ENCODE data around the gene SKAP1.
"Not testable (repeated sequence)": the region's sequence is repeated elsewhere in the genome, so short reads cannot be mapped to it uniquely, and the experiment has no call there.

SKAP1 gene

DNA sequence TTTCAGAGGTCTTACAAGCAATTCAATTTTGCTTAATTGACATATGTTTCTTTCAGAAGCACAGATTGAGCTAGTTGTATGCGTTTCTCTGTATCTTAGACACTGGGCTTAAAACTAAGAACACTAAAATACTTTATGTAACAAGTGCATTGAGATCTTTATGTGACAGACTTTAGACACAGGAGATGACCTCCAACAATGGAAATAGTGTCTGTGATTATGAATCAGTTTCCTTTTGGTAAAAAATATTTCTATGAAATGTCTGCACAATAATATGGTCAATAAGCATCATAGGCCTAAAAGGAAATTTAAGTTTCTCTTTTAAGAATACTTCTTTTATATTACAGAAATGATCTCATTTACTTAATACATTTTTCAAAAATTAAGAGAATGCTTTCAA is 153.2 kb downstream of the SKAP1 start:
- no peak for DNase-seq

DNA sequence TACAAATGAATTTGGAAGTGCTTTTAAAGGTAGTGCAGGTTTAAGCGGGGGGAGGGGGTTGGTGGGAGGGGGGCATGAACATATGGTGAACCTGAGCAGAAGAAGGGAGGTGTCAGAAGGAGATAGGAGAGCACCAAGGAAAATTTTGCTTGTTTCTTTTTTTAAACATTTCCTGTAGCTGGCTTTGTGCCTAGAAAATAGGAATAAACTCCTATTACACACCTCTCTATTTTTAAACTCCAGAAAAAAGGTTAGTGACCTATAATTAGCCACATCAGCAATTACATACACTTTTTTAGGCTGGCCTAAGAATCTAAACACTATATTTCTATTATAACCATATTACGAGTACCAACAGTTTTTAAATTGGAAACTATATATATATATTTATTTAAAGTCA is 159.1 kb downstream of the SKAP1 start:
- no peak for DNase-seq

DNA sequence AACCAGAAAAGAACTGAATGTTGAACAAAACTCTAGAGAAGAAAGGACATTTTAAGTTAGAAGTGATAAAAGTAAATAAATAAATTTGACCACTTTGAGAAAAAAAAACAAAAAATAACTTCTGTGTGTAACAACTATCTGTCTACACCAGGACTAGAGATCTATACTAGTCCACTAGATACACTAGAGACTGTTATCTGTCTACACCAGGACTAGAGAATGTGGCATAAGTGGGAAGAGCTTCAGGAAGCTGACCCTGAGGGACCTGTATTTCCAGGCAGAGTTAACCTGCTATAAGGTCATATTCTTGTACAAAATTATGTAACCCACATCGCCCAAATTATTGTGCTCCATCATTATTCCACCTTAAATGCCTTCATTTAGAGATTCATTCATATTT is 160.8 kb downstream of the SKAP1 start:
- DNase-seq: no peak

DNA sequence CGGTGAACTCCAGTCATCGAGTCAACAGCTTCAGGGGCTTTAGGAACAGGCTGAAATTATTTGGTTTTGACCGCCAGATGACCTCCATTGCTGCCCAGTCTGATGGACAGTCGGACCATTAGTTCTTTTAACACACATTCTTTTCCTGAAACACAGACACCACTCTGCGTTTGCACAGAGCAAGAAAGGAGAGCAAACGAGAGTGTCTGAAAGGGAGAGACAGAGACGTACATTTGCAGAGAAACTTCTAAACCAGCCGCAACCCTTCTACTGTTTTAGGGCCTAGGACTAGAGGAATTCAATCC is 166.3 kb downstream of the SKAP1 start:
- DNase-seq: no peak

DNA sequence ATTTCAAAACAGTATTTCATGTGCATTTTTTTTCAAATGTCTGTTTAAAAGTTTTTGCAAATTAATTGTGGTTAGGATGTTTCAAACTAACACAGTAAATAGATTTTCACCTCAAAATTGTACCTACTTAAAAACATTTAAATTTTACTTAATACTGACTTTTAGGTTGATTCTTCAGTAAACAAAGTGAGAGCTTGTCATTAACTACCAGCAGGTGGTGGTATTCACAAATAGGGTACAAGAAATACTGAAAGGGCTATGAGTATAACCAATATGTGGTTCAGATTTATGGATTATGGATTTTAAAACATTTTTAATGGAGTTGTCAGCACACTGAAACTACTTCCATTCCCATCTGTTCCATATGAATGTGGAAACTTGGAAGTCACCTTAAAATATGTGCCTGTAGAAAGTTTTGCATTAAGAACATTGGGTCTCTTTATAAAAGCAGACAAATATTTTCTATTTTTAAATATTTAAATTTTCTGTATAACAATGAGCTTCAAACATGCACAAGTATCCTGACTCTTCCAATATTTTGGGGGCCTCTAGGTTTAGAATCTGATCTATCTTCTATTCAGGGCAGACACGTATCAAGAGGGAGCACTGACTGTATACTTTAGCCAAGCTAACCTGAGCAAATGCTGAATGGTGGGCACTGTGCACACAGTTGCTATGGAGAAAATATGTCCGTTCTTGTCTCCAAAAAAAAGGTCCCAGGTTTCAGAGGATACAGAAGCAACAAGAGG is 166.9 kb downstream of the SKAP1 start:
- no peak for DNase-seq

DNA sequence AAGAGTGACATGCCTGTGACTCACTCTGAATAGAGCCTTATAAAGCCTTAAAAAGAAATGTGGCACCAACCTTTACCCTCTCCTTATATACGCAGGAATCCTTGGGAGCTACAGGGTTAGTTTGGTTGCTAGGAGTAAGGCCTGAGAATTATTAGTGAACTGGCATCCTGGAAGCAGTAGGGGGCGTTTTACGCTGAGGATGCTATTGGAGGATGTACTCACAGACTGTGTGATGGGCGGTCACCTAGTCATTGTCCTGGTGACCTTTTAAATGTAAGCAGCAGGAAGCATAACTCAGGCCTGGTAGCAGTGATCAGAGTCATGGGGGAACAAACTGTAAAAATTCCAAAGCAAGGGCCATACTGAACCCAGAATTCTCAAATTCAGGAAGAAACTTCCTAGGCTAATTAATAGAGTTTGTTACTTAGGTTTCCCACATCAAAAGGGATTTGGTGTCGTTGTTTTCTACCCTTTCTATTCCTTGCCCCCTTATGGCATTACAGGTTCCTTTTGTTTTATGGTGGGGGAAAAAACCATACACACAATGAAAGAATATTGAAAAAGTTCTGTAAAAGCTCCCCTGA is 168.6 kb downstream of the SKAP1 start:
- peak; percentile 30 for DNase-seq

DNA sequence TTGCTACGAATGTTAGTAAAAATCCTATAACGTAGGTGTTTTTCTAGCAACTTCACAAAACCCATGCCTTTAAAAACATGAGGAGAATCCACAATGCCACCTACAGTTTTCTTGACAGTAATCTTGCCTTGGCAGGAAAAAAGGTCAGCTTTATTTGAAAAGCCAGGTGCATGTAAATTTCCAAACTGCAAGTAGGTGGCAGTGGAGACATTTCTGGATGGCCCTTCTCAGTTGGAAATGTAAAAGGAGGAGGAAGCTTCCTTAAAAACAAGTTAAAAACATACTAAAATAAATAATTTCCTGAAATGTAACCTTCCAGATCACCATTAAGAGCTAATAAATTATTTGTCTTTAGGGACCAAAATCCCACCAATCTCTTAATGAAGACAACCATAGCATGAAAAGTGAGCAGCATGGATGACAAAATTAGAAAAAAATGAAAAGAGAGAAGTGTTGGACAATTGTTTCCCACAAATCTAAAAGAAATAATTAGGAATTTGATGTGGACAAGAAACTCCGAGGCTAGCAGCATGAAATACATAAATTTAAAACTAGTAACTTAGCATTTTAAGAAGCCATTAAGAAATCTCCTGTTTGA is 170.2 kb downstream of the SKAP1 start:
- peak; percentile 21 for DNase-seq

DNA sequence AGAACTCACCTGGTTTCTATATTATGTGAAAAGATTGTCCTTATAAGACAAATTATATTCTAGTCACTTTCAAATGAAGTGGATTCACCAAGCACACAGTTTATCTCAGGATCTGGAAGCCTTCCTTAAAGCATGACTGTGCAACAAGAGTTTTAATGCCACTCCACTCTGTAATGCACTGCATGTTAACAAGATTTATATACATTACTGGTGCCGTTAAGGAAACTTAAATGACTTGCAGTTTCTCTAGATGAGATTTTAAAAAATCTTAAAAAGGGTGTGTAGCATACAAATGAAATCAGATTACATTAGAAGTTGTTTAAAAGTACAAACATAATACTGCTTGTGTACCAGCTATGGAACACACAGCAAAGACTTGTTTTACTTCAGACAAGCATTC is 171.7 kb downstream of the SKAP1 start:
- DNase-seq: no peak

DNA sequence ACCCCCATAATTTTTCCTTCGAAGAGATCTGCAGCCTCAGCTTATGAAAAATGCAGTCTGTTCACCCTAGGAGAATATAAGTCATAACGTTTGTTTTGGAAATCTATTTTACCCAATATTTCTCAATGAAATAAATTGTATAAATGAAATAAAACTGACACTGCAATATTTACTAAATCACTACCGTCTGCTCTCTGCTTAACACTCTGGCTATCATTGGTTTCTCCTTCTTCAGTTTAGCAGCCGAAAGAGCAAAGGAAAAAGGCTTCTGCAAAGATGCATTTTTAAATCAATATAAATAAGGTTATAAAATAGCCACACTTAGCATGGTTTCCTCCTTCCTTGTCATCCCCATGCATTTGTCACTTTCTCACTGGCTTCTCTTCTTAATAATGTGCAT is 174.3 kb downstream of the SKAP1 start:
- DNase-seq: no peak

DNA sequence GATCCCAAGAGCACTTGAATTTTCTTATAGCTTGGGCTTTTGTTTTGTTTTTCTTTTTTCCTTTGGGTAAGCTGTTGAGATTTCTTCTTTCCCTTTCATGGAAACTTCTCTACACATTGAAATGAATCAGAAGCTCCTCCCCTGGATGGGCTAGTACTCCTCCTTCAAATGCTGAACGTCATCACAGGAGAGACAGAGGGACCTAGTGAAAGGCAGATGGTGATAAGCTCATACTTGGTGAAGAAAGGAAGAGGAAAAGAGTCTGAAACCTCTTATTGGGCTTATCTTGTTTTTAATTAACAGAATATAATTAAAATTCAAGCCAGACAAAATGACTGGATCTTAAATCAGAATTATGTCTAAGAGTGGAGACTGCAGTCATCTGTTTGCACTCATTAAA is 175.1 kb downstream of the SKAP1 start:
- no peak for DNase-seq

DNA sequence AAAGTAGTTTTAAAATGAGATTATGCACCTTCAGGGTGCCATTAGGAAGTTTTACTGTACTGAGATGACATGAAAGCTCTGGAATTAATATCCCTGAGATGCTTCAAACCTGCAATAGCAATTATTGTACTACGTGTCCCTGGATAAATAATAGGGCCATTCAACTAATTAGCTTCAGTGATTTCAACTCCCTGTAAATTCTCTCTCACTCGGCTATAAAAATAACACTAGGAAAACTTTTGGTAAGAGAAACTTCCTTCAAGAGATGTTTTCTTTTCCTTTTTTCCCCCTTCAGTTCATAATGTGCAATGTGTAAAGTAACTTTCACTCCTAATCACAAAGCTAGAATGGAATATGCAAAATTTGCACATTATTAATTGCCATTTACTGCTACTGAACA is 176.0 kb downstream of the SKAP1 start:
- no peak for DNase-seq

DNA sequence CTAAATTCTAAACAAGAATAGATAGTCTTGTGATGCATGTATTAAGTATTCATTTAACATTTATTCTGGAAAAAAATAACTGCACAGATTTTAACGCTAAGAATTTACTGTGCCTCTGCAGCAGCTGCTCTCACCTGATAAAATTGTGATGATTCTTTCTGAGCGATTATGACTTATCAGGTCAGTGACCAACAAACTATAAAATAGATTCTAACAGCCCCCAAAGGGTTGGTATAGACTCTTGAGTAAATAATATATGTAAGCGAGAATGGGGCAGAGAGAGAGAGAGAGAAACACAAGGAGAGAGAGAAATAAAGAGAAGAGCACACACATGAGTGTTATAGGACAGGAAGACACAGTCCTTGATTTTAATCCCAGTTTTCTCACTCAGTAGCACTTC is 178.1 kb downstream of the SKAP1 start:
- DNase-seq: no peak

DNA sequence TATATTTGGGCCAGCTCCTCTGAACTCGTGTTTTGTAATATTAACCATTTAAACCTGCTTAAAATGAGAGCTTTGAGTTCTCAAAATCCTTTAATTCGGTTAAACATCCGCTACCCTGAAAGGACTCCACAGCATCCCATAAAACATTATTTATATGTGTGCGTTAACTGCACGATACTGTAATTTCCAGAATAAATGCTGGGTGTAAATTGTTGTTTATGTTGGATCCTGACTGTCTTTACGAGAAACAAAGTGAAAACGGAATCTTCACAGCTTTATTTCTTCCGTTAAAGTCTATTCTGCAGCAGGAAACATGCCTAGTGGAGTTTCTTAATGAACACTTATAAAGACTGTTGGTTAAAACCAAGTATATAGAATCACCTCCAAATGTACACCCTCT is 179.1 kb downstream of the SKAP1 start:
- DNase-seq: no peak

DNA sequence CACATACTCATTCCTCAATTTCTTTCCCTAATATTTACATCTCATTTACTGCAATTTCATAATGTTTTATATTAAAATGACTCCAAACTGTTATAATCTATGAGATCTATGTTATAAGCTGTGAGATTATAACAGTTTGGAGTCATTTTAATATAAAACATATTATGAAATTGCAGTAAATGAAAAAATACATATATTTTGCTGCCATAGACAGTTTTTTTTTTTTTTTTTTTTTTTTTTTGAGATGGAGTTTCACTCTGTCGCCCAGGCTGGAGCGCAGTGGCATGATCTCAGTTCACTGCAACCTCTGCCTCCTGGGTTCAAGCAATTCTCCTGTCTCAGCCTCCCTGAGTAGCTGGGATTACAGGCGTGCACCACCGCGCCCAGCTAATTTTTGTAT is 180.0 kb downstream of the SKAP1 start:
- not testable (repeated sequence) for DNase-seq

DNA sequence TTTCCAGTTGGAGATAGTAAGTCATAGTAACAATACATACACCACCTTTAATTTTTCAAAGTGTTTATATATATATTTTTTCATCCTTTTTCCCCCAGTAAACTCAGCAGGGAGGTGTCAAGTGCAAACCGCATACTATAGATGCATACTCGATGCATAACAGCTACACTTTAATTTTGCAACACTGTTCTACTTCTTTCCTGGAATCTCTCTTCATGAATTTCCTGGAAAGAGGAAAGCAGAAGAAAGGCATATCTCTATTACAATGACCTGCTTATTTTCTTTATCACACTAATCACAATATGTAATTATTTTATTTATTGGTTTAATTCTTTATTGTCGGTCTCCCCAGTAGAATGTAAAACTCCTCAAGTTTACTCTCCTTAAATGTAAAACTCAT is 182.4 kb downstream of the SKAP1 start:
- no peak for DNase-seq

DNA sequence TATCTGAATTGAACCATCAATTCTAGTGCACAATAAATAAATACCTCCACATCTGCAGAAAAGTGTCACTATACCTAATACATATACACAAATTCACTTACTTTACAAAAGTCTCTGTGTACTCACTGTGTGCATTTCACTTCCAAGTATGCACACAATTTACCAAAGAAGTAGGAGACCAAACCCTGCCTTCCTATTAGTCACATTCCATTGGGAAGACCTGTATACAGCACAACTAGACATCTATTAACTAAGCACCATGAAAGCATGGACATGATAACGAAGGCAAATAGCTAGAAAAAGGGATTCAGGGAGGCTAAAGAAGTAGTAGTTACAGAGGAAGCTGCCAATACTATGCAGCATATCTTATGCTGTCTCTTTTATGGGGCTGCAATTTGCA is 183.0 kb downstream of the SKAP1 start:
- DNase-seq: no peak

DNA sequence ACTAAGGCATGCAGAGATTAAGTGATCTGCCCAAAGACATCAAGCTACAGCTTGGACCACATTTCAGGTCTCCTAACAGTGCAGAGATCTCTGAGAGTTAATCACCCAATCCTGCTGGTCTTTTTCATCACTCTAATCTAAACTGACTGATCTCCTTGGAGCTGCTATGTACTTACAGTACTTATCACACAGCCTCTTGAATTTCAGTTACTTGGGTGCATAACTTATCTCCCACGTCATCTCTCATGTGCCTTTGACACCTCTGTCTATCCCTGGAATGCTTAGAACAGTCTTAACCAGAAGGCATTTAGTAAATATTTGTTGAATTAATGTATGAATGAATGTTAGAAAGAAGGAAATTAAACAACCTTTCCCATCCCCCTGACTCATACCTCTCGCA is 183.4 kb downstream of the SKAP1 start:
- DNase-seq: no peak

DNA sequence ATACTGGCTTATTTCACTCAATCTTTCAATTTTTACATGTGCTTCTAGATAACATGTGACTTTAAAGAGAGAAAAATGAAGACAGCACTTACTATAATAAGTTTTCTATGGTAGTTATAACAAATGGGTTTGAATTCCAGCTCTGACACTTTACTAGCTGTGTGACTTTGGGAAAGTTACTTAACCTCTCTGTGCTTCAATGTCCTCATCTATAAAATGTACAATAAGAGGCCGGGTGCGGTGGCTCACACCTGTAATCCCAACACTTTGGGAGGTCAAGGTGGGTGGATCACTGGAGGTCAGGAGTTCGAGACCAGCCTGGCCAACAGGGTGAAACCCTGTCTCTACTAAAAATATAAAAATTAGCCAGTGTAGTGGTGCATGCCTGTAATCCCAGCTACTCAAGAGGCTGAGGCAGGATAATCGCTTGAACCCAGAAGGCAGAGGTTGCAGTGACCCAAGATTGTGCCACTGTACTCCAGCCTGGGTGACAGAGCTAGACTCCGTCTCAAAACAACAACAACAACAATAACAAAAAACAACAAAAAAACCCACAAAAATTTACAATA is 184.5 kb downstream of the SKAP1 start:
- DNase-seq: not testable (repeated sequence)

DNA sequence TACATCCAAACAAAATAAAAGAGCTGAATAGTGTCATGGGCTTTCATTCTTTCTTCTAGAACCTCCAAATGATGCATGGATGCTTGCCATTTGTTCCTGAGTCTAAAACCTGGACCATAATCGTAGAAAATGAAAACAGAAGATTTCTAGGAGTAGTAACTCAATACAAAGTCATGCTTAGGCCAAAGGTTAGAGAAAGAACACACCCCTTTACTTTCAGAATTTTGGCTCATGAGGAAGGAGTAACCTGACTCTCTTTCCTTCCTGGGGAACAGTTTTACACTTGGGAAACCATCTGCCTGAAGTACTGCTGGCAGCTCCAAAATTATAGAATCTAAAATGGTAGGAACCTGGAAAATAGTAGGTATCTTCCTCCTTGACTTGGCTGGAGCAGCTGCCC is 185.2 kb downstream of the SKAP1 start:
- DNase-seq: no peak

DNA sequence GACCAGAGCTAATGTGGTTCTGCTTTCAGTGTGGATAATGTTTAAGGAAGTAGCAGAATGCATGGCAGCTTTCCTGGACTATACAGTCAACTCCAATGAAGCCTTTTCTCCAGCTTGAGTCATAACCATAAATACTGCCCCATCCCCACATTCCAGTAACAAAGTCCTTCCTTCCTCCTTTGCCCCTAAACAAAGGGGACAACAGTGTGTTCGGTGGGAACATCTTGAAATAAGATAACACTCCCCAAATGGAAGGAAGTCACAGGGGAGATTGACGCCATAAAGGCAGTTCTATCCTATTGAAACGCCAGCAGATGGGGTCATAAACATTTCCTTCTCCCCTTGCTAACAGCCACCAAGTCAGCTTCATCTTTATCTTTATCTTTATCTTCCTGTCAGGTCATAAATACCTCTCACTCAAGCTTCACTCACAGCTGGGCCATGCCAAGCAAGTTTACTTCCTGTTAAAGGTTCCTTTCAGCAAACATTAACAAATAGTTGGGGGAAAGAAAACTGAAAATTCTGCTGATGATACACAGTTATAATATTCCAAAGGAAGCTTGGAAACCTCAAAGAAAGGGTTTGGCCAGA is 185.8 kb downstream of the SKAP1 start:
- DNase-seq: no peak

DNA sequence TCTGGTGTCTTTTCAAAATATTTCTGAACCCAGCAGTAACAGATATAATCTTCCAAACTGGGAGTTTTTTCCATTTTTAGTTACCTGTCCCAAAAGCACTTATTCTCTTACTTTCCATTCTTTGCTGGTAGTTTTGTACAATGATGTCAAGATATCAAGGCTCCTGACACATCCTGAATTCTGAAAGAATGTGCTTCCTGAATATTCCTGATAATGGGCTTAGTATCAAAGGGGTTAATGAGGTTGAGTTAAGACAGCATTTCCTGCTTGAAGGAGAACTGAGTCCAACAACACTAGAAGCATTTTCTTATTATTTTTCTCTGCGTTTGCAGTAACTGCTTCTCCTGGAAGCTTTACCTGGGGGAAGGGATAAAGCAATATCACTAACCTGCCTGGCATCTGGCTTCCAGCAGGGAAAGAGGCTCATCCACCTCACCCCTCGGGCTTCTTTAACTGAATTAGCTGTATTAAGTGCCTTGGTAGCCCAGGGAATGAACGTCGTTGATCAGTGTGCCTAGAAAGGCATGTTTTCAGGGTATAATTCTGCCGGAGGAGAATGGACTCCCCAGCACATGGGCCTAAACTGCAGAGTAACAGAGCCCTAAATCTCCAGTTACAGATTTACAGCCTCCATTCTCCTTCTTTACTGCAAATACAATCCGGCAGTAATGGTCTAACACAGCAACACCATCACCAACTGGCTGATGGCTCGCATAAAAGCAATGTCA is 188.1 kb downstream of the SKAP1 start:
- DNase-seq: no peak

DNA sequence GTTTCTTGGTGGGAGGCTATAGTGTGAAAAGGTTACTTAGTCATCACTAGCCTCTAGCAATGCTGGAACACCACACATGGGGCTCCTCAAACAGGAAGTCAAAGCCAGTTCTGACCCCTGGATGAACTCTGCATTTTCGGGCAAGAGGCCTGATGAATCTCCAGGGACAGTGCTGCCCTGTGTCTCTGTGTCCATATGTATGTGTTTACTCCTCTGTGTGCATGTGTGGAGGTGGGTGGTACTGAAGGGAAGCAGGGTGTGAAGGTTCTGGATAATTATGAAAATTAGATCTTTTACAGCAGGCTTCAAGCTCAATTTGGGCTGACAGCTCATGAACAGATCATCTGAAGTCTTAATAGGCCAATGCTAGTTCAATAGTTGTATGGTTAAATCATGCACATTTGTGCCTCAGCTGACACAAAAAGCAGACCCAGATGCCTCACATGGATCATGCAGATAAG is 188.9 kb downstream of the SKAP1 start:
- DNase-seq: no peak

DNA sequence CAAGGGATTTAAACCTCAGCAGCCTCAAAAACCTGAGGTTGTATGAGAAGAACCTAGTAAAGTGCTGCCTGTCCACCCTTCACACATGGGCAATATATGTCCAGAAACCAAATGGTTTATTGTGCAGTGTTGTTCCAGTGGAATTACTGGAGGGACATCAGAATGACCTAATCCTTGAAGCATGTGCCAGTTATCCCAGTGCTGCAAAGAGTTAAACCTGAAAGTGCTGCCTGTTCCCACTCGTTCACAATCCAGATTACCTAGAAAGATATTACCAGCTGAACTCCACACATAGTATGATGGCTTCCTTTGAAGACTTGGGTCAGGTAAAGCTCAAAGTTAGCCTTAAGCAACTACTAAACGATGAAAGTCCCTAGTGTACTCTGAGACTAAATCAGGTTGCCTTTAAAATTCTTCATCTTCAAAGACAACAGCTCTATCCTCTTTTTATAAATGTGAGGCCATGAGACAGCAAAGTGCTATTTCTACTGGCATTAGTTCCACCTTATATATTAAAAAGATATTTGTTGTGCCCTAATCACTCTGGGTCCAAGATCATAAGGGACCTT is 189.4 kb downstream of the SKAP1 start:
- DNase-seq: no peak
